NCI-H146 treated with DMSO at 0.1 percent for 48 hours (cell line): ENCODE measurements around the gene FAM124B.

Source experiments
- DNase-seq: peaks from one replicate; lab custom pipeline; 2025; ENCODE audit not compliant: unreplicated experiment; lab: John Stamatoyannopoulos, UW

Gene FAM124B

GRCh38 chr2:224343226-224343625 is 58.7 kb downstream of the FAM124B start:
- no peak for DNase-seq

- no peak for DNase-seq
Measured at GRCh38 chr2:224335991-224336390, 65.9 kb downstream of the FAM124B start.

GRCh38 chr2:224334726-224335125 is 67.2 kb downstream of the FAM124B start:
- DNase-seq = no peak

GRCh38 chr2:224333726-224334482 is 68.0 kb downstream of the FAM124B start:
- DNase-seq = no peak

- DNase-seq = no peak
Measured at GRCh38 chr2:224331698-224332097, 70.2 kb downstream of the FAM124B start.

- no peak for DNase-seq
Measured at GRCh38 chr2:224328798-224329197, 73.1 kb downstream of the FAM124B start.
